ENCODE measurements around the gene TEX35. TPM values are rescaled to one million over a fixed set of nuclear protein-coding genes. Genes with fewer than 3 reads are reported as not detected.

TEX35 gene
- total and polyA plus RNA-seq, 11 donors: not detected

DNA sequence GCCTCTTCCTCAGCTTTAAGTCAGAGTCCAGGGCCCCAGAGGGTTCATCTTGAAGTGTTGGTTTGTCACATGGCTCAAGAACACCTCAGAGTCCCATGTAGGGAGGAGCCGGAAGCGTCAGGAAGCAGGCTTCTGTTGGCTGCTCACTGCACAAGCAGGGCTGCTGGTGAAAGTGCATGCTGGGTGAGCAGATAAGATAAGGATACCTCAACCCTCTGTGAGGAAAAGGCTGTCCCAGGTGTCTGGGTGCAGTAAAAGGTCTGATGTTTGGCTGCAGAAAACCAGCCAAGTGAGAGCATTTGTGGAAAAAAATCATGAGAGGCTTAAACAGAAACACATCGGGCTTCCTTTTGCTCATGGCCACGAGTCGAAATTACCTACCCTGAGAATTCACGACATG lies 6.2 kb upstream of the TEX35 start:
- Histone ChIP-seq H3K27ac (no peak overlapping the region), H3K4me1 (peaks cover 0 to 17% (median 0%) of the 10 kb centered on the region in 12 donors), H3K27me3 (no peaks in the 10 kb centered on the region), H3K4me3 (no peak overlapping the region), H3K36me3 (no peaks in the 10 kb centered on the region), H3K9me3 (no peaks in the 10 kb centered on the region)
- TF ChIP-seq POLR2A (IDR thresholded peaks at IDR 0.05): no peak
- TF ChIP-seq, protein P1, sequence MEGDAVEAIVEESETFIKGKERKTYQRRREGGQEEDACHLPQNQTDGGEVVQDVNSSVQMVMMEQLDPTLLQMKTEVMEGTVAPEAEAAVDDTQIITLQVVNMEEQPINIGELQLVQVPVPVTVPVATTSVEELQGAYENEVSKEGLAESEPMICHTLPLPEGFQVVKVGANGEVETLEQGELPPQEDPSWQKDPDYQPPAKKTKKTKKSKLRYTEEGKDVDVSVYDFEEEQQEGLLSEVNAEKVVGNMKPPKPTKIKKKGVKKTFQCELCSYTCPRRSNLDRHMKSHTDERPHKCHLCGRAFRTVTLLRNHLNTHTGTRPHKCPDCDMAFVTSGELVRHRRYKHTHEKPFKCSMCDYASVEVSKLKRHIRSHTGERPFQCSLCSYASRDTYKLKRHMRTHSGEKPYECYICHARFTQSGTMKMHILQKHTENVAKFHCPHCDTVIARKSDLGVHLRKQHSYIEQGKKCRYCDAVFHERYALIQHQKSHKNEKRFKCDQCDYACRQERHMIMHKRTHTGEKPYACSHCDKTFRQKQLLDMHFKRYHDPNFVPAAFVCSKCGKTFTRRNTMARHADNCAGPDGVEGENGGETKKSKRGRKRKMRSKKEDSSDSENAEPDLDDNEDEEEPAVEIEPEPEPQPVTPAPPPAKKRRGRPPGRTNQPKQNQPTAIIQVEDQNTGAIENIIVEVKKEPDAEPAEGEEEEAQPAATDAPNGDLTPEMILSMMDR (IDR thresholded peaks at IDR 0.05): no peak
- WGBS, 4 donors: 68 to 77% (median 73%) methylated on average over 6 of the region's 6 CpGs
- DNase-seq (no peak), ATAC-seq (no peak)
- intact Hi-C loops (cut with DNase I): loop anchor here in 2 of 10 donors (10.0 kb wide), 2 partner anchors 202 to 472 kb away; no protein-coding TSS in a partner anchor

DNA sequence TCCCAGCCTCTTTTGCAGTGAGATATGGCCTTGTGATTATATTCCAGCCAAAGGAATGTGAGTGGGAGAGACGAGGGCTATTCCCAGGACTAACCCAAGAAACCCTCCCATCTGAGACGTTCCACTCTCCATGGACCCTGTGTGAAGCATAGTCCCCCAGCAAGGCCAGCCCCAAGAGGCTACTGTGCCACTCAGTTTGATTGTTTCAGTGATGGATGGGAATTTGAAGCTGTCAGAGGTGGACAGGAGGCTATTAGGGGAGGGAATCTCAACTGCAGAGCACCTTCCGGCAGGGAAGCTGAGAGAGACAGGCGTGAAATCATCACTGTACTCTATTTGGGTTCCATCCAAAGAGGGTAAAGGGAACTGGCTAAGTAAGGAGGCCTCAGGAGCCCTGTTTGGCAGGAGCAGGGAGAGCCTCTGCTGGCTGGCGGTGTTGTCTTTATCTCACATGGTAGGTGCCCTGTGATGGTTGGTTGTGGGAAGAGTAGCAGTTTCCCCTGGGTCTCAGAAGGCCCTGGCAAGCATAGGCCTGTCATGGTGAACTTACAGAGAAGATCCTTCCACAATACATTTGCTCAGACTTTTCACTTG lies 3.4 kb upstream of the TEX35 start:
- DNase-seq: peak in 3 of 5 donors; percentile 37 to 70 (median 68)
- Histone ChIP-seq H3K9me3 (no peaks in the 10 kb centered on the region), H3K4me1 (peaks cover 0 to 29% (median 5%) of the 10 kb centered on the region in 12 donors), H3K36me3 (no peaks in the 10 kb centered on the region), H3K27me3 (no peaks in the 10 kb centered on the region), H3K27ac (peak overlapping the region in 1 of 12 donors; percentile 35), H3K4me3 (no peak overlapping the region)
- peak; percentile 66 to 85 (median 74) for ATAC-seq
- intact Hi-C loops (cut with DNase I): loop anchor here in 2 of 10 donors (10.0 kb wide), 2 partner anchors 205 to 475 kb away; no protein-coding TSS in a partner anchor
- TF ChIP-seq, protein P1 (IDR thresholded peaks at IDR 0.05): no peak
- no peak for TF ChIP-seq POLR2A (IDR thresholded peaks at IDR 0.05)
- WGBS, 4 donors: 60 to 68% (median 64%) methylated on average over 5 of the region's 5 CpGs

DNA sequence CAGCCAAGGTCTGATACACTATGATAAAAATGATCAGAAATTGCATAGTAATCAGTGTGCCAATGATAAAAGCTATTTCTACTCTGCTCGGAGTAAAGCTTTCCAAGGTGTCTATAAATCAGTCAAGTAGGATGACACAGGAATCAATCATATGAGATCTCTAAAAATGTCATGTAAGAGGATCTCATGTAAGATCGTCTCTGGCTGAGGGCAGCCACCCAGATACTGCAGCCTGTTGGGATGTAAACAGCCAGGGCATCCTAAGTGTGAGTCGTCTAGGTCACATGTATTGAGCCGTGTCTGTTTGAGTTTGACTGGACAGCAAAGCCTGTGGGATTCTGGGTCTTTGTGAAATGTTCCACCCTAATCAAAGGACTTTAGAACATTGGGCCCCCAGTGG lies 2.8 kb upstream of the TEX35 start:
- 85 to 92% (median 89%) methylated on average over 4 of the region's 4 CpGs for WGBS, 4 donors
- ATAC-seq (no peak), DNase-seq (peak in 1 of 5 donors; percentile 16)
- H3K9me3 ChIP-seq: no peaks in the 10 kb centered on the region
- intact Hi-C loops (cut with DNase I): no loop called here
- H3K4me3 ChIP-seq: no peak overlapping the region
- H3K4me1 ChIP-seq: peaks cover 0 to 29% (median 5%) of the 10 kb centered on the region in 12 donors
- TF ChIP-seq POLR2A (IDR thresholded peaks at IDR 0.05): no peak
- TF ChIP-seq, protein P1 (IDR thresholded peaks at IDR 0.05): no peak
- H3K27me3 ChIP-seq: no peaks in the 10 kb centered on the region
- H3K36me3 ChIP-seq: no peaks in the 10 kb centered on the region
- peak overlapping the region in 1 of 12 donors; percentile 35 for H3K27ac ChIP-seq

DNA sequence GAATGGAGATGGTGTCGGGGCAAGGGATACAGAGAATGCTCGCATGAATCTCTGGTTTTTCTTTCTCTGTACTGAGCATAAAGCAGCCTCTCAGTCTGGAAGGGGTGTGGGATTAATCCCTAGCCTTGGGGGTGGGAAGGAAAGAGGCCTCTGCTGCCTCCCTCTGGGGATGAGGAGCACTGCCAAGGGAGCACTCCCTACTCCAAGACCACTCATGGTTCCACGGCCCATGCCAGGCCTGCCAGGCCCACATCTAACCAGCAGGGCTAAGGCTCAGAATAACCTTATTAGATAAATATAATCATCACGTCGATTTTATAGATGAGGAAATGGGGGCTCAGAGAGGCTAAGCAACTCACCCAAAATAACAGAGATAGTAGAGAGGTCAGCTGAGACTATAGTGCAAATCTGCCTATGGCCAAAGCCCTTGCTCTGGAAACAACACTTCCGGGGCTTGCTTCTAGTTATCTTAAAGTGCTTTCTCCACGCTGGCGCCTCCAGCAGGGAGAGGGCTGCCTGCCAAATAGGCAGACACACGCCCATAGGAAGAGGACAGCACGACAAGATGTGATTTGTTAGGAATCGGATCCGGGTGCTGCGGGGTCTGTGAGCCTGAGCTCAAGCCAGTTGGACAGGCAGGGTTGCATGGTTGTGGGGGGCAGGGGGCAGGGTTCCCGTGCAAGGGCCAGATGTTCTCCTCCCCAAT lies 522 bp downstream of the TEX35 start:
- Histone ChIP-seq H3K9me3 (no peaks in the 10 kb centered on the region), H3K4me1 (peaks cover 0 to 23% (median 5%) of the 10 kb centered on the region in 12 donors), H3K27me3 (no peaks in the 10 kb centered on the region), H3K27ac (peak overlapping the region in 1 of 12 donors; percentile 4), H3K4me3 (no peak overlapping the region), H3K36me3 (no peaks in the 10 kb centered on the region)
- 30 to 66% (median 39%) methylated on average over 11 to 14 of the region's 14 CpGs for WGBS, 4 donors
- intact Hi-C loops (cut with DNase I): no loop called here
- ATAC-seq (peak; percentile 38 to 72 (median 50)), DNase-seq (peak in 2 of 5 donors; percentile 68 to 76)
- no peak for TF ChIP-seq POLR2A (IDR thresholded peaks at IDR 0.05)
- TF ChIP-seq, protein P1 (IDR thresholded peaks at IDR 0.05): peak in 3 of 12 donors; percentile 7 to 14 (median 9)

All from heart left ventricle (tissue), 16 donors.